Fibroblast of mammary gland (primary cell): ENCODE measurements around the gene TUBA3C.

Experiments
- DNase-seq: peaks from one replicate; pipeline ENCODE4 v3.0.0-alpha.2; 2010; ENCODE audit warnings: low read depth
- H3K4me3 ChIP-seq: 2 replicates; pipeline ENCODE4 v1.5.1; 2011; ENCODE audit warnings: low read depth, mild to moderate bottlenecking, low read length, moderate library complexity; ENCODE audit not compliant: control insufficient read depth
- CTCF ChIP-seq: conservative IDR thresholded peaks from 2 replicates; pipeline ENCODE4 v1.5.1; 2011; ENCODE audit warnings: low read depth, low read length, inconsistent platforms; ENCODE audit not compliant: control insufficient read depth, insufficient read depth

The TUBA3C gene

GRCh38 chr13:19172647-19173030 is 9.0 kb downstream of the TUBA3C start:
- DNase-seq, result no peak
- no peak overlapping the region for H3K4me3 ChIP-seq
- no peak for TF ChIP-seq CTCF

- no peak for TF ChIP-seq CTCF
- no peak for DNase-seq
- H3K4me3 ChIP-seq, result no peak overlapping the region
These were observed 9.5 kb downstream of the TUBA3C start for GRCh38 chr13:19172007-19172646.

GRCh38 chr13:19171563-19171962 is 10.1 kb downstream of the TUBA3C start:
- TF ChIP-seq CTCF, result no peak
- no peak overlapping the region for H3K4me3 ChIP-seq
- DNase-seq, result no peak

GRCh38 chr13:19169991-19170390 is 11.6 kb downstream of the TUBA3C start:
- no peak overlapping the region for H3K4me3 ChIP-seq
- TF ChIP-seq CTCF, result no peak
- DNase-seq, result no peak

GRCh38 chr13:19169496-19169895 is 12.1 kb downstream of the TUBA3C start:
- TF ChIP-seq CTCF, result no peak
- no peak for DNase-seq
- H3K4me3 ChIP-seq, result no peak overlapping the region

GRCh38 chr13:19161308-19161707 is 20.3 kb downstream of the TUBA3C start:
- H3K4me3 ChIP-seq, result no peak overlapping the region
- TF ChIP-seq CTCF, result no peak
- DNase-seq, result no peak
